Osteoblast (primary cell): Measurements from ENCODE around the gene CASP9. TPM values are rescaled to one million over a fixed set of nuclear protein-coding genes. Genes with fewer than 3 reads are reported as not detected.

Experiments
- DNase-seq: peaks from one replicate; pipeline ENCODE4 v3.0.0; 2011; ENCODE audit warnings: low spot score, mixed read lengths; ENCODE audit not compliant: insufficient read length; ENCODE audit errors: missing footprints
- H2AFZ ChIP-seq: 2 replicates; pipeline ENCODE4 v1.6.0; 2011; ENCODE audit warnings: mild to moderate bottlenecking, low read length
- H3K27ac ChIP-seq: 2 replicates; pipeline ENCODE4 v1.5.1; 2011; ENCODE audit warnings: mild to moderate bottlenecking, low read depth, low read length, moderate library complexity
- H3K27me3 ChIP-seq: 2 replicates; pipeline ENCODE4 v1.6.0; 2012; ENCODE audit warnings: mild to moderate bottlenecking, control low read depth, inconsistent platforms, low read length, moderate library complexity; ENCODE audit not compliant: insufficient read depth
- H3K36me3 ChIP-seq: 2 replicates; pipeline ENCODE4 v1.5.1; 2011; ENCODE audit warnings: mild to moderate bottlenecking, low read length, control low read depth, moderate library complexity; ENCODE audit not compliant: insufficient read depth
- H3K4me1 ChIP-seq: 2 replicates; pipeline ENCODE4 v1.5.1; 2011; ENCODE audit warnings: mild to moderate bottlenecking, low read length, control low read depth, moderate library complexity; ENCODE audit not compliant: insufficient read depth
- H3K4me2 ChIP-seq: 2 replicates; pipeline ENCODE4 v1.6.0; 2011; ENCODE audit warnings: mild to moderate bottlenecking, low read length; ENCODE audit not compliant: insufficient read depth
- H3K4me3 ChIP-seq: fragments of 200-600 bp; sonication (generic); 3 replicates; pipeline ENCODE4 v1.5.1; 2012; ENCODE audit warnings: mild to moderate bottlenecking, low read length, inconsistent platforms; ENCODE audit not compliant: insufficient read depth
- H3K79me2 ChIP-seq: 2 replicates; pipeline ENCODE4 v1.6.0; 2012; ENCODE audit warnings: mild to moderate bottlenecking, low read length, control low read depth, inconsistent platforms; ENCODE audit not compliant: insufficient read depth
- H3K9me3 ChIP-seq: 2 replicates; pipeline ENCODE4 v1.5.1; 2011; ENCODE audit warnings: low read depth, low read length, control low read depth
- H4K20me1 ChIP-seq: 2 replicates; pipeline ENCODE4 v1.6.0; 2012; ENCODE audit warnings: mild to moderate bottlenecking, low read length, control low read depth; ENCODE audit not compliant: insufficient read depth
- total RNA-seq: library from RNA; depleted of rRNA; stranded (reverse); fragments of >200 nt; gene quantifications from 2 replicates; pipeline ENCODE4 v1.2.3, GENCODE V29; 2012
- TF ChIP-seq, protein P1 (sequence below): IDR thresholded peaks from 2 replicates; pipeline ENCODE4 v1.5.1; 2011; ENCODE audit warnings: mild to moderate bottlenecking, low read depth, low read length, moderate library complexity; ENCODE audit errors: extremely low read depth

CASP9 gene
- total RNA-seq, 1 donor = 10.9 TPM

DNA sequence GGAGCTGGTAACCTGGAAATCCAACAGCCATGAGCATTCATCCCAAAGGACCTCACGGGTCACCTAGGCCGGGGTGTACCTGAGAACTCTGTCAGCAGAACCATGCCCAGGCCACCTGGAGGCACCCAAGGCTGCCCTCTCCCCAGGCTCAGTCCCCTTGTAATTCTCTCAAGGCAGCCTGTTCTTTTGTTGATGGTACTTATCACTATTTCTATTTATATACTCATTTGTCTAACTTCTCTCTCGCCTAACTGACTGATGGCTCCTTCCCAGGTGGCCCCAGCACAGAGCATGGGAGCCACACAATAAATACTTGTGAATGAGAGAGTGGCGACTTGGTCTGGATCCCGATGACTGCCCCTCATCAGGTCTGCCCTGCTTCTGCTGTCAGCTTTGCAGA, 16.7 kb downstream of the CASP9 start:
- no peak for DNase-seq
- Histone ChIP-seq H3K27me3 (no peaks in the 10 kb centered on the region), H4K20me1 (peaks cover 3% of the 10 kb centered on the region), H3K27ac (no peak overlapping the region), H3K36me3 (peaks cover 3% of the 10 kb centered on the region), H3K4me1 (peaks cover 6% of the 10 kb centered on the region), H3K9me3 (no peaks in the 10 kb centered on the region), H3K4me2 (no peak overlapping the region), H2AFZ (no peak overlapping the region), H3K79me2 (no peaks in the 10 kb centered on the region), H3K4me3 (no peak overlapping the region)
- TF ChIP-seq, protein P1, sequence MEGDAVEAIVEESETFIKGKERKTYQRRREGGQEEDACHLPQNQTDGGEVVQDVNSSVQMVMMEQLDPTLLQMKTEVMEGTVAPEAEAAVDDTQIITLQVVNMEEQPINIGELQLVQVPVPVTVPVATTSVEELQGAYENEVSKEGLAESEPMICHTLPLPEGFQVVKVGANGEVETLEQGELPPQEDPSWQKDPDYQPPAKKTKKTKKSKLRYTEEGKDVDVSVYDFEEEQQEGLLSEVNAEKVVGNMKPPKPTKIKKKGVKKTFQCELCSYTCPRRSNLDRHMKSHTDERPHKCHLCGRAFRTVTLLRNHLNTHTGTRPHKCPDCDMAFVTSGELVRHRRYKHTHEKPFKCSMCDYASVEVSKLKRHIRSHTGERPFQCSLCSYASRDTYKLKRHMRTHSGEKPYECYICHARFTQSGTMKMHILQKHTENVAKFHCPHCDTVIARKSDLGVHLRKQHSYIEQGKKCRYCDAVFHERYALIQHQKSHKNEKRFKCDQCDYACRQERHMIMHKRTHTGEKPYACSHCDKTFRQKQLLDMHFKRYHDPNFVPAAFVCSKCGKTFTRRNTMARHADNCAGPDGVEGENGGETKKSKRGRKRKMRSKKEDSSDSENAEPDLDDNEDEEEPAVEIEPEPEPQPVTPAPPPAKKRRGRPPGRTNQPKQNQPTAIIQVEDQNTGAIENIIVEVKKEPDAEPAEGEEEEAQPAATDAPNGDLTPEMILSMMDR = no peak

DNA sequence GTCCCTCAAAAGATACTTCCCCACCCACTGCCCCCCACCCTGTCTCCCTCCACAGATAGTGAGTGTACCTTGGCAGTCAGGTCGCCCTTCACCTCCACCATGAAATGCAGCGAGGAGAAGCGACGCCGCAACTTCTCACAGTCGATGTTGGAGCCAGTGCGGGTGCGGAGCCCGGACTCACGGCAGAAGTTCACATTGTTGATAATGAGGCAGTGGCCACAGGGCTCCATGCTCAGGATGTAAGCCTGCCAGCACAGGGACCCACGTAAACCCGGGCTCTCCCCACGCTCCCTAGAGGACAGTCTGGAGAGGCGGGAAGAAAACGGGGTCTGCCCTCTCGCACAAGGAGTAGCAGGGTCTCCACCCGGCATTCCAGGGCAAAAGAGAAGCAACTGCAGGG, 17.2 kb downstream of the CASP9 start:
- H3K36me3 ChIP-seq = peaks cover 3% of the 10 kb centered on the region
- H4K20me1 ChIP-seq = peaks cover 2% of the 10 kb centered on the region
- H3K9me3 ChIP-seq = no peaks in the 10 kb centered on the region
- no peak overlapping the region for H3K4me2 ChIP-seq
- no peak overlapping the region for H3K27ac ChIP-seq
- no peaks in the 10 kb centered on the region for H3K27me3 ChIP-seq
- DNase-seq = no peak
- H3K4me1 ChIP-seq = peaks cover 6% of the 10 kb centered on the region
- H3K79me2 ChIP-seq = no peaks in the 10 kb centered on the region
- no peak overlapping the region for H3K4me3 ChIP-seq
- H2AFZ ChIP-seq = no peak overlapping the region
- TF ChIP-seq, protein P1 = no peak

DNA sequence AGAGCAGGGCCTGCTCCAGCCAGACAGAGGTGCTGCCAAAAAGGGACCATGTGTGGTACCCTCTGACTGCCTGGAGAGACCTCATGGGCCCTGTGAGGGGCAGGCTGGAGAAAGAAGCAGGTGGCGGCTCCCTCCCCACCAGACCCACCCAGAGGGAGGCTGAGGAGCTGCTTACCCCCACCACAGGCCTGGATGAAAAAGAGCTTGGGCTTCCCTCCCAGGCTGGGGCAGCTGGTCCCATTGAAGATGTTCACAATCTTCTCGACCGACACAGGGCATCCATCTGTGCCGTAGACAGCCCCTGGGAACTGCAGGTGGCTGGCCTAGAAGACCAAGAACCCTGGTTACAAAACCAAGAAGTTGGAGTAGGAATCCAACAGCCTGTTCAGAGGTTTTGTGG, 19.6 kb downstream of the CASP9 start:
- TF ChIP-seq, protein P1 = no peak
- H4K20me1 ChIP-seq = no peaks in the 10 kb centered on the region
- H3K27ac ChIP-seq = no peak overlapping the region
- no peak for DNase-seq
- no peaks in the 10 kb centered on the region for H3K27me3 ChIP-seq
- no peaks in the 10 kb centered on the region for H3K9me3 ChIP-seq
- peaks cover 3% of the 10 kb centered on the region for H3K36me3 ChIP-seq
- no peak overlapping the region for H2AFZ ChIP-seq
- no peaks in the 10 kb centered on the region for H3K79me2 ChIP-seq
- no peak overlapping the region for H3K4me2 ChIP-seq
- no peaks in the 10 kb centered on the region for H3K4me1 ChIP-seq
- no peak overlapping the region for H3K4me3 ChIP-seq

DNA sequence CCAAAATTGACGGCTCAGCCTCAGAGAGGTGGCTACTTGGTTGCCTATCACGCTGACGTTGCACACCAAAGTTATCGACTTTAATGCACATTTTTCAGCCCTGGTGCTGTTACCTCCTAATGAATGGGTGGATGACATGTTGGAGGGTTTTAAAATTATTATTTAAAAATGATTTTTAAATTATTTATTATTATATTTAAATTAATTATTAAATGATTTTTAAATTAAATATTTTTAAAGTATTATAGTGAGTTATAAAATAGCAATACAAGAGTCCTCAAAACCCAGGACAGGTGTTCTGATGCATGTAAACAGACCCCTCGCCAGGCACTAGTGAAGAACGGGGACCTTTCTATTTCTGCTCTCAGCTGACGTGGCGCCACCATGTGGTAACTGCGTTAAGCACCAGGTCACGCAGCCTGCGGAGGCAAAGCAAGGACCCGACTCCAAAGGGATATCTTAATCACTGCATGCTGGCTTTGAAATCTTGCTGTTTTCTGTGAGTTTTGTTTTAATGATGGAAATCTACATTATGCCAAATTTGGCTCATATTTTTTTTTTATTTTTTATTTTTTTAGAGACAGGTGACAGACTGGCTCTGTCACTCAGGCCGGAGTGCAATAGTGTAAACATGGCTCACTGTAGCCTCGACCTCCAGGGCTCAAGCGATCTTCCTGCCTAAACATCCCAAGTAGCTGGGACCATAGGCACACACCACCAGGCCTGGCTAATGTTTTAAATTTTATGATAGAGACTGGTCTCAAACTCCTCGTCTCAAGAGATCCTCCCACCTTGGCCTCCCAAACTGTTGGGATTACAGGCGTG, 22.6 kb downstream of the CASP9 start:
- Histone ChIP-seq H3K4me3 (no peak overlapping the region), H3K4me2 (no peak overlapping the region), H2AFZ (no peak overlapping the region), H3K27me3 (no peaks in the 10 kb centered on the region), H3K36me3 (peaks cover 3% of the 10 kb centered on the region), H4K20me1 (no peaks in the 10 kb centered on the region), H3K9me3 (no peaks in the 10 kb centered on the region), H3K4me1 (no peaks in the 10 kb centered on the region), H3K79me2 (no peaks in the 10 kb centered on the region), H3K27ac (no peak overlapping the region)
- DNase-seq = peak; percentile 92
- TF ChIP-seq, protein P1 = peak; percentile 83
